NOMO-1 treated with DMSO at 0.1 percent for 48 hours (cell line): Measurements from ENCODE around the gene TENM4.
A peak's percentile ranks its signal among the peaks of the same experiment; 100 is the strongest.

Experiments used
- DNase-seq: peaks from one replicate; lab custom pipeline; 2025; ENCODE audit not compliant: unreplicated experiment; lab: John Stamatoyannopoulos, UW

TENM4 gene

DNA sequence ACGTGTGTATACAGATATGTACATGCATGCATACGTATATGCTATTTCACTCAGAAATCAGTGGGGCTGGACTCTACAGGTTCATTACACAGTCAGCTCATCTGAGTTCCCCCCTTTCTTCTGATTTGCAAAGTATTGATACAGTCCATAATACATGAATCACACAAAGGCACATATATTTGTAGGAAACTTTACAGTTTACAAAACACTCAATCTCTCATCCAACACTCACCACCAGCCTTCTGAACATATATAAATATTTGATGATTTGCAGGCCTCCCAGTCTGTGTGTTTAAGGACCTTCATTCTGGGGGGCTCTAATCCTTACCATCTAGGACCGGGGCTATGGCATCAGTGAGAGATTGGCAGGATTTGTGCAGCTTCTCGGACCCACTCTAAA is 293.8 kb downstream of the TENM4 start:
- no peak for DNase-seq

DNA sequence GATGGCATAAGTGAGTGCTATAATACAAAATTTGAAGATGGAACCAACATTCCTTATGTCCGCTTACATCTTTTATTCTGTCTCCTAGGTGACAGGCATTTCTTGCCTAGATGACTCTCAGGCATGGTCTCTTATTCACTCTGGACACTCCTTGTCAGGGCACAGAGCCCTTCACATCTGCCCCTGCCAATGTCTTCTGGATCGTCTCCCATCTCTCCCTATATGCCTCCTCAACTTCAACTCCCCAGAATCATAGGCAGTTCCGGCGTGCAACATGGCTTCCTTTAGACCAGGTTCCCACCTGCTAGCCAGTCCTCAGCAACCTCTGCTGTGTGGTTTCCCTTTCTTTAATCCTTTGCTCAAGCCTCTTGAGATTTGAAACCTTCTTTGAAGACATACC is 300.9 kb downstream of the TENM4 start:
- peak; percentile 28 for DNase-seq

GRCh38 chr11:79129702-79130101 is 311.1 kb downstream of the TENM4 start:
- no peak for DNase-seq

GRCh38 chr11:79128291-79128690 is 312.5 kb downstream of the TENM4 start:
- no peak for DNase-seq

DNA sequence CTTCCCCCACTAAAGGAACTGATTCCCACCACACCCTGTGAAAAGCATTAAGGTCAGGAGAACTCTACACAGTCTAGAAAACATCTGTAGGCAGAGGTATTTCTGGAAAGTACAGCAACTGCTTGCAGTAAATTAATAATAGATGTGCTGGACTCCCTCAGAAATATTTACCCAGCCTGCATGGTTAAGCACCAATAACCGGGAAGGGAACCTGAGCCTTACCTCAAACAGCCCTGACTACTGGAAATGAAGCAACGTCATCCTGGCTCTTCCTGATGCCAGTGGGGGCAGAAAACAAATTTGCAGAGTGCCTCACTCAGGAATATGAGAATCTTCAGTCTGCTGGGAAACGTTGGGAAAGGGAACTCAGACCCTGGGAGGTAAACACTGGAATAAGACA is 318.1 kb downstream of the TENM4 start:
- DNase-seq = no peak

- no peak for DNase-seq
These were observed 319.5 kb downstream of the TENM4 start for GRCh38 chr11:79121351-79121750.

DNA sequence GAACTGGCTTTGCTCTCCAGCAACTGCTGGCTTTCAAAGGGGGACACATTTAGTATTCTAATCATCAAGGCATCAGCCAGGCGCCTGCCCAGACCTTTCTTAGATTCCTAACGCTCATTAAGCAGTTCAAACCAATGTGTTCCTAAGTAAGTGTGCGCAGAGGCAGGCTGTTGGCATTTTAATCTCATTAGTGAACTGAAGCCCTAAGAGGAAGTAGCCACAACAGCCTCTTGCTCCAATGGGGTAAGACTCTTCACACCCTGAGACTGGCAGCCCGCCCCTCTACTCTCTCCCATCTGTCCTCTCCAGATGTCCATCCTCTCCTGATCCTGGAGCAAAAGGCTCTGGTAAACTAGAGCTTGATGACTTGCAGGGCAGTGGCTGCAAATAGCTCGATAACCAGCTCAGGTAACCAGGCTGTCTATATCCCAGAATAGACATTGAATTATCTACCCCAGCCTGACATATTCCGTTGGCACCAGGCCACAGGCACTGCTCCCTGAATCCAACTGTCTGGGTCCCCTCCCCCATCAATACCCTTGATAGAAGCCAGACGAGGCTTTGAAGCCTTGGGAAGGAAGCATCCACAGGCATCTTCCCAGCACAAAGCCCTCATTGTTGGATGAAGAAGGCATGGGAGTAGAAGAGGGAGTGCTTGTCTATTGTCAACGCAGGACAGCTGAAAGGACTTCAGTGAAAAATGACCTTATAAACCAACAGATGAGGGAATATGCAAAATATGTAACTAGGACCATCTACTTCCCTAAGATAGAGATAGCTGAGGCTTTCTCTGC is 321.1 kb downstream of the TENM4 start:
- DNase-seq = no peak

DNA sequence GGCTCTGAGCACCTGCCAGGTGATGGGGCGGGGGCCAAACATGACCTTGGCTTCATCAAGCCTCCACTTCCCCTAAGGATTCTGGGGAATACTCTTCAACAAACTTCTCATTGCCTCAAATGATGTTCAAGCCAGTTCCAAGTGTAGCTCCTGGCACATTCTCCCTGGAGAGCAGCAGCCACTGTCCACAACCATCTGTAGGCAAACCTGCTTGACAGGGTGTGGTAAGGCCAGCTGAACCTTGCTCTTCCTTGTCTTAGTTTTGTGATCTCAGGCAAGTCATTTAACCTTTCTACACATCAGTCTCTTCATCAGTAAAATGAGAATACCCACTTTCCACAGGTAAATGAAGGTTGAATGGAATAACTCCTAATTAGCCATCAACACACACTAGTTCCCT is 323.3 kb downstream of the TENM4 start:
- no peak for DNase-seq

DNA sequence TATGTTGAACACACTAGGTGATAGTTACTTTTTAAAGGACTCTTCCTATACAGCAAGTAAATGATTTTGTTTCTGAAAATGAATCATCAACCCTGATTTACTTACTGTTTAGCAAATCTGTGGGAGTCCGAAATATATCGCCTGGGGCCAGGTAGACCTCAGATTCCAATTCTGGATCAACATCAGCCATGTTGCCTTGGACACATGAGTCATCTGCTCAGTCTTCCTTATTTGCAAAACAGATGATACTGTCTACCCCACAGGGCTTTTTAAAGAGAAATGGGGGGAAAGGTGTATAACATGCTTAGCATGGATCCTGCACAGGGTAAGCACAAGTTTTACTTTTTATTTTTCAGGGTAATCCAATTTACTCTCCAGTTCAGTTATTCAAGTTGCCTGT is 324.2 kb downstream of the TENM4 start:
- DNase-seq = no peak

DNA sequence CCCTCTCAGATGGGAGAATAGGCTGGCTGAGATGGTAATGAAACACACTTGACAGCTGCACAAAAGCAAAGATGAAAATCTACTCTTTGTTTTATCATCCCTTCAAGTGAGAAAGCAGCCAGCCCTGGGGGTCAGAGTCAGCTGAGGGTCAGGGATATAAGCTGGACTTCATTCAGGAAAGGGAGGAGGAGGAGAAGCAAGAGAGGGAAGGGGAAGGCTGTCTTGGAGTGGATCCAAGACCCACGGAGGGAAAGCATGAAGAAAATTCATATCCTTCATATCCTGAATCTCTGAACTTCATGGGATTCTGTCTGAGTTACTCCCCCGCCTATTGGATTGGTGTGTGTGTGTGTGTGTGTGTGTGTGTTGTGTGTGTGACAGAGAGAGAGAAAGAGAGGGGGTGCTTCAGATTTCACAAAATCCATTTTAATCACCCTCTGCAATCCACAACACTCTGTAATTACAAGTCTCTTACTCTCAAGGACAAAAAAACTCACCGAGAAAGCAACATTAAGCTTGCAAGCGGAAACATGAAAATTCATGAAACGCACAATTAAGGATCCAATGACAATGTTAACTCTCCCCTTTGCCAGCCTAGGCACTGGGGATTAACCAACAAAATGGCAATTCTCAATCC is 327.7 kb downstream of the TENM4 start:
- DNase-seq = no peak

DNA sequence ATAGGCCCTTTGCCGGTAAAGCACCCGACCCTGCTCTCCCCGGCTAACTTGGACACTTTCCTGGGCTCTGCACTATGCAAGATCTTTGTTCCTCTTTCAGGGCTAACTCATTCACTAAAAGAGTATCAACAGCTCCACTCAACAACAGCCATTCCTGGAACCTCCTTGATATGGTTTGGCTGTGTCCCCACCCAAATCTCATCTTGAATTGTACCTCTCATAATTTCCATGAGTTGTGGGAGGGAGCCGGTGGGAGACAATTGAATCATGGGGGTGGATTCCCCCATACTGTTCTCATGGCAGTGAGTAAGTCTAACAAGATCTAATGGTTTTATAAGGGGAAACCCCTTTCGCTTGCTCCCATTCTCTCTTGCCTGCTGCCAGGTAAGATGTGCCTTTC is 330.0 kb downstream of the TENM4 start:
- no peak for DNase-seq

- DNase-seq = no peak
These were observed 330.5 kb downstream of the TENM4 start for GRCh38 chr11:79110321-79110720.

DNA sequence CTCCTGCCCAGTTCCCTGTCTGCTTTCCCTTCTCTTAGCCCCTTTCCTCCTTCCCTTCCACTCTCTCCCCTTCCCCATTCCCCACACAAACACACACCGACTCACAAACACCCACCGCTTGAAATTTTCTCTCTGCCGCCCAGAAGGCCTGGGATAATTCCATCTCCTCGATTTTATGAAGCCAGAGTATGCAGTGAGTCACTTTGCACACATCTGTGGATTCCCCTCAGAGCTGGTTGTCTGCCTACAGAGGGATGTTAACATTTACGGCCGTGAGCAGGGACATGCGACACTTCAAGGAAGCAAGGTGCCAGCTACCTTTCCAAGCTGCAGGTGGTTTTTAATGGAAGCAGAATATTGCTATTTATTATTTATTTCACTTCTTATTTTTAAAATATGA is 332.0 kb downstream of the TENM4 start:
- DNase-seq = no peak

DNA sequence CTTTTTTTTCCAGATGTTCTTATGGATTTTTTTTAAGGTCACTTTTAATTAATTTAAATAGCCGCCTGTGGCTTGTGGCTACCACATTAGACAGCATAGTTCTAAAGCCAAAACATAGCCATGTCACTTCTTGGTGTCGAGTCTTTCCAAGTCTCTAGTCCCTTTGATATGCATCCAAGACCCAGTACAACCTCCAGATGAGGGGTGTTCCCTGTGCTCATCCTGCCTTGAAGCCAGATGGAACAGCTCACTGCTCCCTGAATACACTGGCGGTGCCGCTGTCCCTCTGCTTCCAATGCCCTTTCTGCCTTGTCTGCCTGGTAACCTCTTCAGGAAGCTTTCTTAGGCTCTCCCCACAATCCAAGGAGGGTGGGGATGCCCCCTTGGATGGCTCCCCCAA is 338.0 kb downstream of the TENM4 start:
- DNase-seq = no peak

- DNase-seq = no peak
These were observed 339.2 kb downstream of the TENM4 start for GRCh38 chr11:79101656-79102055.

- DNase-seq = peak; percentile 56
These were observed 340.5 kb downstream of the TENM4 start for GRCh38 chr11:79100093-79100910.

DNA sequence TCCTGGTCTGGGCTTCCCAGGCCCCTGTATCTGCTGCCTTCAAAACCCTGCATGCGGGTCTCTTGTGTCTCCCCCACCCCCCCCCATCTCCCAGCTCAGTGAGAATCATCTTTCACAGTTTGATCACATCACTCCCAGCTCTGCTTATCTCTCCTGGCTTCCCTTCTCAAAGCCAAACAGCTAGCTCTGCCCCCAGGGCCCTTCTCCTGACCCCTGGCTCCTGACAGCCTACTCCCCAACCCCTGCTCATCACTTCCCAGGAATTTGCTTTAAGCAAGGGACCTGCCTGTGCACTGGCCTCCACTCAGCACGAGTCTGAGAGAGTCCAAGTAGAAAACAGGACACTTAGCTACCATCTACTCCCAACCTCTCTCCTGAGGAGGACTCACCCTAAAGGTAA is 342.7 kb downstream of the TENM4 start:
- no peak for DNase-seq

DNA sequence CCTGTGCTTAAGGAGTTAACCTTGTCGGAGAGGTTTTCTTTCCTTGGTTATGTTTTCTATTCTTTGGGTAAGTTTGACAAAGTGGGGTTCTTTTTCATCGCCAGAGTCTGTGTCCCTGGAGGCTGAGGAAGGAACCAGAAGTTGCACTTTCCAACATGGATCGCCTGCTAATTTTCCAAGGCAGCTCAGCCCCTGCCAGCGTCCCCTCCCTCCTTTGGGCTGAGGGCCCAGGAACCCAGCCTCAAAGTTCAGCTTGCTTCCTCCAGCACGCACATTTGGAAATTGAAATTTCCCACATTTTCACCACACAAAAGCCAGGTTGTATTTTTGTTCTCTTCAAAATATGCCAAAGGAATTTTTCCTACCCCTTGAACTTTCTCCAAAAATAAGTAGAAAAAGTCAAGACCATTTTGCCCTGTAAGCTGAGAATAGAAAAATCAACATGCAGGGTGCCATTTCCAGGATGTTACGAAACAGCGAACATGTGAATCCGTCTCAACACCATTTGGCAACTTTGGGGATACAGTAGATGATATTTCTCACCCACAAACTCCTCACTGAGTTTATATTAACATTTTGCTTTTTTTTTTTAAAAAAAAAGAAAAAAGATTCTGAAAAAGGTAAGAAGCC is 343.5 kb downstream of the TENM4 start:
- DNase-seq = no peak

DNA sequence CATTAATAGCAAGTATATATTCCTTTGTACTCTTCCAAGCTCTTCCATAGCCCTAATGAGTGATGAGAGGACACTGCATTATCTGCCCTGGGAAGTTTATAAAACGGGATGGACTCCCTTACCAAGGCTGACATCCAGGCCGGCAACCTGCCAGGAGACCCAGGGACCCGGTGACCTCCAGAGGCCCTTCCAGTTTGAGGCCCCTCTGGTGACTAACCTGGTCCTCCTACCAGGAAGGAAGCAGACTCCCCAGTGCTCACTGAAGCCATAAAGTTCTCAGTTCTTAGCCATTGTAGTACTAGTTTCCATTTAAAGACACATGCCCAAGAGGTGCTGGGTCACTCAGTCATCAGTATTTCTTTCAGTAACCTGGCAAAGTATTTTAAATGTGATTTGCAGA is 345.4 kb downstream of the TENM4 start:
- DNase-seq = no peak

DNA sequence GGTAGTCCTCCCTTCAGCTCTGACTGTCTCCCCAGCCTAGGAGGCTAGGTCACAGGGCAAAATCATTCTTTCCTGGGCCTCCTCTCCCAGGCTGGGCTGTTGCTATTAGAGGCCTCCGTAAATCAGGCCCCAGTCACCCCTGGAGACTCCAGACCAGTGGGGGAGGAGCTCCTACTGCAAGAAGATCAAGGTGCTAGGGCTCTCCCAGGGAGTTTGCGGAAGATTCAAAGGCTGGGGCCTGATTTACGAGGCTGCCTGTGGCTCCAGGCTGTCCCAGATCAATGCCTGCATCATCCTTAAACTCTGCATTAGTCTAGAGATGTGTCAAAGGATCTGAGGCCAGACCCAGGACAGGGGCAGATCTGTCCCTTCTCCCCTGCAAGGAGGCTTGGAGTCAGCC is 346.2 kb downstream of the TENM4 start:
- DNase-seq = no peak

DNA sequence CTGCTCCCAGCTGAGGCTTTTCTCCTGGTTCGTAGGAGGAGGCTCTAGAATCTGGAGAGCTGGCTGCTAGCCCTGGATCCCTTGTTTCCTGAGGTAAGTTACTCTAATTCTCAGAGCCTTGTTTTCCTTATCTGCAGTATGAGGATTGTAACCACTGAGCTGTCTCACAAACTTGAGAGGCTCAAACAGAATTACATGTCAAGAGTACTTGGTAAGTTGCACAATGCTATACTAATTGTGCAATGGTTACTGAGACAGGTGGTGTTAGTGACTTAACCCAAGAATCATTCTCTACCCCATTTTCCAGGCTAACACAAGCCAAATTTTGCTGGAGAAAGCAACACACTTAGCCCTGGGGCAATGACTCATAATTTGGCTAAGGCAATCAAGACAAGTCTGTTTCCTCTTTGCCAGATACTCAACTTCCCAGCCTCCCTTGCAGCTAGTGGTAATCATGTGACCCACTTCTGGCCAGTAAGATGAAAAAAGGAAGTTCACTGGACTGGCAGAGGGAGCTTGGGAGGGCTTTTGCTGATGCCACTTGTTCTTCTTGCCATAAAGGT is 348.0 kb downstream of the TENM4 start:
- peak; percentile 82 for DNase-seq
